ENCODE data around the gene MANSC1.

- no peak for TF ChIP-seq EZH2 (IDR thresholded peaks at IDR 0.05; ENCODE audit: borderline replicate concordance, low read depth, low read length, severe bottlenecking)
- TF ChIP-seq CTCF (IDR thresholded peaks at IDR 0.05; ENCODE audit: extremely low read depth in 1 of 2, insufficient read depth in 1 of 2, low read depth in 1 of 2, low read length in 2 of 2): no peak
- TF ChIP-seq MAX (IDR thresholded peaks at IDR 0.05; ENCODE audit: insufficient read depth, insufficient read length): no peak
- TF ChIP-seq POLR2A (IDR thresholded peaks at IDR 0.05; ENCODE audit: low read depth, low read length): no peak
- no peak for TF ChIP-seq POLR2AphosphoS5 (IDR thresholded peaks at IDR 0.05; ENCODE audit: insufficient read depth, low read depth, low read length)
- peak; percentile 43 for TF ChIP-seq FOS (IDR thresholded peaks at IDR 0.05; ENCODE audit: borderline replicate concordance, insufficient read depth, low read length)
- no peak for TF ChIP-seq GATA2 (IDR thresholded peaks at IDR 0.05; ENCODE audit: insufficient read depth, insufficient read length, low read depth, low read length)
Measured at GRCh38 chr12:12387501-12387900, 37.5 kb upstream of the MANSC1 start.

All from endothelial cell of umbilical vein (primary cell).